Measurements from ENCODE around the gene TCF7L2. TPM values are rescaled to one million over a fixed set of nuclear protein-coding genes. Genes with fewer than 3 reads are reported as not detected.

Gene TCF7L2
- total RNA-seq, 1 experiment from 2014 or later, result 45.2 TPM

DNA sequence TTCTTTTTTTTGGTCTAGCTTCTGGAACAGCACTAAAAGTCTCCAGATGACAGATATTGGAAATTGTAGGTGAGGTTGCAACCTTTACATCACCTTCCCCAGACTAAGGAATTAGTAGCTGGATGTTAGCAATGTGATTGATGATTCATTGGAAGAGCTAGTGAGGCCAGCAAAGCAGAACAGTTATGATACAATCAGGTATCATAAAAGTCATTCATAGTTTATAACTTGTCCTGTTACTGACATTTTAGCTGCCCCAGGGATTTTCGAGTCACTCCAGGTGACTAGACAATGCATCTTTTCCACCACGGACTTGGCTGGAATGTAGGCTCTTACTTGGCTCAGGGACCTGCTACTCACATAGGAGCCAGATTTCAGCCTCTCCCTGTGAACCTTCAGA lies 15.9 kb upstream of the TCF7L2 start:
- CTCF ChIA-PET, result no interaction called here
- in situ Hi-C loops (cut with HindIII; ENCODE audit: low pct_unique_long_range_greater_than_20kb, low sequenced_read_pairs) (no loop called here), intact Hi-C loops (cut with micrococcal nuclease; ENCODE audit: unreplicated experiment) (no loop called here)
- Histone ChIP-seq H3K27me3 (ENCODE audit: control insufficient read depth, insufficient read depth, low read length) (no peaks in the 10 kb centered on the region), H3K36me3 (ENCODE audit: control insufficient read depth, insufficient read depth, low read length) (no peaks in the 10 kb centered on the region), H3K9me3 (ENCODE audit: control insufficient read depth, insufficient read depth, low read depth, low read length) (no peaks in the 10 kb centered on the region), H3K27ac (ENCODE audit: low read length) (no peak overlapping the region), H3K4me1 (ENCODE audit: control insufficient read depth, insufficient read depth, low read length) (no peaks in the 10 kb centered on the region), H3K4me3 (ENCODE audit: low read depth in 2 of 2, low read length in 2 of 2) (no peak overlapping the region)
- POLR2A ChIA-PET, result interaction anchor here (0.5 kb wide), 1 partner anchor 332 kb away, joined by 3 read pairs; no protein-coding TSS in a partner anchor
- no peak for ATAC-seq
- BruUV-seq (replicated peaks), result no TSS peak
- DNase-seq (ENCODE audit: low read depth, low spot score), result no peak
- no peak for TF ChIP-seq CTCF (IDR thresholded peaks at IDR 0.05)
- no peak for TF ChIP-seq TCF7L2 (IDR thresholded peaks at IDR 0.05; ENCODE audit: low read depth, low read length)
- no peak for TF ChIP-seq SIN3A (IDR thresholded peaks at IDR 0.05; ENCODE audit: borderline replicate concordance, insufficient read depth, low read depth, low read length)
- TF ChIP-seq REST (IDR thresholded peaks at IDR 0.05; ENCODE audit: insufficient read depth in 1 of 2, low read depth in 2 of 2, low read length in 1 of 2), result no peak
- TF ChIP-seq POLR2AphosphoS5 (IDR thresholded peaks at IDR 0.05; ENCODE audit: low read depth, low read length), result no peak

DNA sequence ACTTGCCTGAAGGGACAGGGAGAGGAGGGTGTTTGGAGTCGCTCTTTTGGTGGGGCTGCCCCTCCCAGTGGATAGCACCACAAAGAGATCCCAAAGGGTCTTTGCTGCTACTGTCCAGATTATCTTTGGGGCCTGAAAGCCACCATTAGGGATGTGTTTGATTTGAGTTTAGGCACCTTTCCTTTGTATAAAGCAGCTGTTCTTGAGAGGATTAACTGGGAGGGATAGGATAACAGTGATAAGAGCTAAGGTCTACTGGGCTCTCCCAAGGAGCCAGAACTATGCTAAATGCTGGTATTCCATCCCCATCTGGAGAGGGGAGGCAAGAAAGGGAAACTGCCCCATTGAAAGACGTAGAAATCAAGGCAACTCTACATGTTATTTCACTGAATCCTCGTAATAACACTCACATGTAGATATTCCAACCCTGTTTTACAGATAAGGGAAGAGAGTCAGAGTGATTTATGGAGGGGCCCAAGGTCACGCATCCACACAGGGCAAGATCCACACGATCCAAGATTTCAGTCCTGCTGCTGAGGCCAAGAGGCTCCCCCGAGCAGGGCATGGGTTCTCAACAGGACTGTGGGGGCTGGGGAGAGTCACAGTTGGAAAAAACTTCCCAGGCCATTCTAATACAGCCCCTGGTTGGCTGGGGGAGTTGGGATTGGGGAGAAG lies 11.1 kb upstream of the TCF7L2 start:
- Histone ChIP-seq H3K27ac (ENCODE audit: low read length) (no peak overlapping the region), H3K36me3 (ENCODE audit: control insufficient read depth, insufficient read depth, low read length) (no peaks in the 10 kb centered on the region), H3K27me3 (ENCODE audit: control insufficient read depth, insufficient read depth, low read length) (no peaks in the 10 kb centered on the region), H3K9me3 (ENCODE audit: control insufficient read depth, insufficient read depth, low read depth, low read length) (no peaks in the 10 kb centered on the region), H3K4me3 (ENCODE audit: low read depth in 2 of 2, low read length in 2 of 2) (no peak overlapping the region), H3K4me1 (ENCODE audit: control insufficient read depth, insufficient read depth, low read length) (no peaks in the 10 kb centered on the region)
- intact Hi-C loops (cut with micrococcal nuclease; ENCODE audit: unreplicated experiment) (no loop called here), in situ Hi-C loops (cut with HindIII; ENCODE audit: low pct_unique_long_range_greater_than_20kb, low sequenced_read_pairs) (no loop called here)
- CTCF ChIA-PET, result no interaction called here
- no TSS peak for BruUV-seq (replicated peaks)
- DNase-seq (ENCODE audit: low read depth, low spot score), result no peak
- POLR2A ChIA-PET, result no interaction called here
- no peak for TF ChIP-seq POLR2AphosphoS5 (IDR thresholded peaks at IDR 0.05; ENCODE audit: low read depth, low read length)
- no peak for ATAC-seq

- Histone ChIP-seq H3K27ac (ENCODE audit: low read length) (no peak overlapping the region), H3K27me3 (ENCODE audit: control insufficient read depth, insufficient read depth, low read length) (no peaks in the 10 kb centered on the region), H3K9me3 (ENCODE audit: control insufficient read depth, insufficient read depth, low read depth, low read length) (no peaks in the 10 kb centered on the region), H3K4me1 (ENCODE audit: control insufficient read depth, insufficient read depth, low read length) (peaks cover 12% of the 10 kb centered on the region), H3K4me3 (ENCODE audit: low read depth in 2 of 2, low read length in 2 of 2) (no peak overlapping the region), H3K36me3 (ENCODE audit: control insufficient read depth, insufficient read depth, low read length) (peaks cover 6% of the 10 kb centered on the region; the same call in 1 of the 2 replicates)
- ATAC-seq, result no peak
- TF ChIP-seq REST (IDR thresholded peaks at IDR 0.05; ENCODE audit: insufficient read depth in 1 of 2, low read depth in 2 of 2, low read length in 1 of 2) (no peak), POLR2AphosphoS5 (IDR thresholded peaks at IDR 0.05; ENCODE audit: low read depth, low read length) (no peak), SIN3A (IDR thresholded peaks at IDR 0.05; ENCODE audit: borderline replicate concordance, insufficient read depth, low read depth, low read length) (no peak), TCF7L2 (IDR thresholded peaks at IDR 0.05; ENCODE audit: low read depth, low read length) (no peak), CTCF (IDR thresholded peaks at IDR 0.05) (no peak)
- BruUV-seq (replicated peaks), result no TSS peak
- intact Hi-C loops (cut with micrococcal nuclease; ENCODE audit: unreplicated experiment) (no loop called here), in situ Hi-C loops (cut with HindIII; ENCODE audit: low pct_unique_long_range_greater_than_20kb, low sequenced_read_pairs) (no loop called here)
- POLR2A ChIA-PET, result no interaction called here
- CTCF ChIA-PET, result no interaction called here
- no peak for DNase-seq (ENCODE audit: low read depth, low spot score)
Observed at GRCh38 chr10:112945811-112946210, 4.2 kb upstream of the TCF7L2 start.
